ENCODE results near the gene FBXO5. TPM values are rescaled to one million over a fixed set of nuclear protein-coding genes. Genes with fewer than 3 reads are reported as not detected.
A peak's percentile ranks its signal among the peaks of the same experiment; 100 is the strongest.

FBXO5 gene
- total and polyA plus RNA-seq, 2 experiments from 2014 or later = 49.6 to 51.2 TPM

GRCh38 chr6:153003366-153003690 lies 20.5 kb upstream of the FBXO5 start:
- peak overlapping the region; percentile 18; the same call in 1 of the 2 replicates for H2AFZ ChIP-seq
- H3K4me3 Mint-ChIP-seq = peak overlapping the region; percentile 99
- no peaks in the 10 kb centered on the region for H3F3A ChIP-seq (replicated peaks; ENCODE audit: low read depth)
- peaks cover 26% of the 10 kb centered on the region for H4K20me1 ChIP-seq (replicated peaks; ENCODE audit: insufficient read depth)
- no peaks in the 10 kb centered on the region for H3K27me3 ChIP-seq (ENCODE audit: insufficient read depth)
- peak overlapping the region; percentile 84 for H3K4me2 ChIP-seq
- ATAC-seq (peak; percentile 6; the same call in 2 of the 3 replicates), DNase-seq (ENCODE audit: low spot score) (peak; percentile 21)
- peak overlapping the region; percentile 93 for H3K4me3 ChIP-seq
- H3K4me1 Mint-ChIP-seq = peaks cover 19% of the 10 kb centered on the region
- H3K36me3 ChIP-seq (ENCODE audit: insufficient read depth) = no peaks in the 10 kb centered on the region
- no peaks in the 10 kb centered on the region for H3K9me3 Mint-ChIP-seq
- peaks cover 44% of the 10 kb centered on the region for H3K79me2 ChIP-seq (replicated peaks; ENCODE audit: insufficient read depth)
- H3K36me3 Mint-ChIP-seq (ENCODE audit: low read depth) = peaks cover 5% of the 10 kb centered on the region; the same call in 2 of the 3 replicates
- peak overlapping the region; percentile 98 for H3K27ac Mint-ChIP-seq
- no peaks in the 10 kb centered on the region for H3K9me2 ChIP-seq (ENCODE audit: insufficient read depth)
- H3K27me3 Mint-ChIP-seq (ENCODE audit: insufficient read depth, low read depth, poor library complexity) = no peaks in the 10 kb centered on the region
- TF ChIP-seq CREB1 (CRISPR knock-in tag; IDR thresholded peaks at IDR 0.05; ENCODE audit: low read depth) (no peak), ETS1 (IDR thresholded peaks at IDR 0.05) (no peak), CTCF (conservative IDR thresholded peaks at IDR 0.05; ENCODE audit: low read depth in 2 of 2) (no peak), EZH2 (IDR thresholded peaks at IDR 0.05; ENCODE audit: low read depth, unreplicated experiment) (no peak)
- TF ChIP-seq, protein P1, sequence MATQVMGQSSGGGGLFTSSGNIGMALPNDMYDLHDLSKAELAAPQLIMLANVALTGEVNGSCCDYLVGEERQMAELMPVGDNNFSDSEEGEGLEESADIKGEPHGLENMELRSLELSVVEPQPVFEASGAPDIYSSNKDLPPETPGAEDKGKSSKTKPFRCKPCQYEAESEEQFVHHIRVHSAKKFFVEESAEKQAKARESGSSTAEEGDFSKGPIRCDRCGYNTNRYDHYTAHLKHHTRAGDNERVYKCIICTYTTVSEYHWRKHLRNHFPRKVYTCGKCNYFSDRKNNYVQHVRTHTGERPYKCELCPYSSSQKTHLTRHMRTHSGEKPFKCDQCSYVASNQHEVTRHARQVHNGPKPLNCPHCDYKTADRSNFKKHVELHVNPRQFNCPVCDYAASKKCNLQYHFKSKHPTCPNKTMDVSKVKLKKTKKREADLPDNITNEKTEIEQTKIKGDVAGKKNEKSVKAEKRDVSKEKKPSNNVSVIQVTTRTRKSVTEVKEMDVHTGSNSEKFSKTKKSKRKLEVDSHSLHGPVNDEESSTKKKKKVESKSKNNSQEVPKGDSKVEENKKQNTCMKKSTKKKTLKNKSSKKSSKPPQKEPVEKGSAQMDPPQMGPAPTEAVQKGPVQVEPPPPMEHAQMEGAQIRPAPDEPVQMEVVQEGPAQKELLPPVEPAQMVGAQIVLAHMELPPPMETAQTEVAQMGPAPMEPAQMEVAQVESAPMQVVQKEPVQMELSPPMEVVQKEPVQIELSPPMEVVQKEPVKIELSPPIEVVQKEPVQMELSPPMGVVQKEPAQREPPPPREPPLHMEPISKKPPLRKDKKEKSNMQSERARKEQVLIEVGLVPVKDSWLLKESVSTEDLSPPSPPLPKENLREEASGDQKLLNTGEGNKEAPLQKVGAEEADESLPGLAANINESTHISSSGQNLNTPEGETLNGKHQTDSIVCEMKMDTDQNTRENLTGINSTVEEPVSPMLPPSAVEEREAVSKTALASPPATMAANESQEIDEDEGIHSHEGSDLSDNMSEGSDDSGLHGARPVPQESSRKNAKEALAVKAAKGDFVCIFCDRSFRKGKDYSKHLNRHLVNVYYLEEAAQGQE (IDR thresholded peaks at IDR 0.05; ENCODE audit: unreplicated experiment) = no peak
- peak overlapping the region; percentile 85 for H3K27ac ChIP-seq (ENCODE audit: low read depth)
- H3K4me1 ChIP-seq (ENCODE audit: insufficient read depth) = peaks cover 10% of the 10 kb centered on the region

GRCh38 chr6:153002613-153003365 lies 19.9 kb upstream of the FBXO5 start, which contains the start of gene MTRF1L:
Gene MTRF1L (minus strand): TSS chr6:153002709. CDS start chr6:153002685, 24 bp downstream.
- Mint-ChIP-seq H3K27ac (peak within 1 kb of the TSS; percentile 98), H3K4me3 (peak within 1 kb of the TSS; percentile 99), H3K27me3 (ENCODE audit: insufficient read depth, low read depth, poor library complexity) (no peaks in the 10 kb centered on the region), H3K9me3 (no peaks in the 10 kb centered on the region), H3K4me1 (peaks cover 19% of the 10 kb centered on the region), H3K36me3 (ENCODE audit: low read depth) (peaks cover 5% of the 10 kb centered on the region; the same call in 2 of the 3 replicates)
- H3F3A ChIP-seq (replicated peaks; ENCODE audit: low read depth) = no peaks in the 10 kb centered on the region
- H2AFZ ChIP-seq = peak within 1 kb of the TSS; percentile 18; the same call in 1 of the 2 replicates
- no peaks in the 10 kb centered on the region; the same call in 1 of the 2 replicates for H3K36me3 ChIP-seq (ENCODE audit: insufficient read depth)
- TF ChIP-seq EZH2phosphoT487 (IDR thresholded peaks at IDR 0.05; ENCODE audit: unreplicated experiment) = no peak
- peak; percentile 67 for TF ChIP-seq CREB1 (CRISPR knock-in tag; IDR thresholded peaks at IDR 0.05; ENCODE audit: low read depth)
- TF ChIP-seq NANOG (IDR thresholded peaks at IDR 0.05; ENCODE audit: borderline replicate concordance) = no peak
- TF ChIP-seq EZH2 (IDR thresholded peaks at IDR 0.05; ENCODE audit: low read depth, unreplicated experiment) = no peak
- peak; percentile 66 for TF ChIP-seq ETS1 (IDR thresholded peaks at IDR 0.05)
- no peak for TF ChIP-seq JUNB (IDR thresholded peaks at IDR 0.05; ENCODE audit: unreplicated experiment)
- TF ChIP-seq STAT1 (IDR thresholded peaks at IDR 0.05; ENCODE audit: unreplicated experiment) = no peak
- peak; percentile 64; the same call in 1 of the 2 replicates for TF ChIP-seq POLR2AphosphoS5 (IDR thresholded peaks at IDR 0.05; ENCODE audit: low read depth)
- H3K4me2 ChIP-seq = peak within 1 kb of the TSS; percentile 92
- H3K27me3 ChIP-seq (ENCODE audit: insufficient read depth) = no peaks in the 10 kb centered on the region
- peak; percentile 97 for ATAC-seq
- no peaks in the 10 kb centered on the region for H3K9me2 ChIP-seq (ENCODE audit: insufficient read depth)
- H3K4me3 ChIP-seq = peak within 1 kb of the TSS; percentile 93
- peaks cover 26% of the 10 kb centered on the region for H4K20me1 ChIP-seq (replicated peaks; ENCODE audit: insufficient read depth)
- peak within 1 kb of the TSS; percentile 89 for H3K27ac ChIP-seq (ENCODE audit: low read depth)
- peak; percentile 99 for DNase-seq (ENCODE audit: low spot score)
- peaks cover 50% of the 10 kb centered on the region for H3K79me2 ChIP-seq (replicated peaks; ENCODE audit: insufficient read depth)
- peaks cover 10% of the 10 kb centered on the region for H3K4me1 ChIP-seq (ENCODE audit: insufficient read depth)
